H1 (cell line): ENCODE measurements around the gene AEBP1. TPM values are rescaled to one million over a fixed set of nuclear protein-coding genes. Genes with fewer than 3 reads are reported as not detected.
A peak's percentile ranks its signal among the peaks of the same experiment; 100 is the strongest.

ENCODE experiments used
- CTCF ChIA-PET: fragments of 300-600 bp; sonication (Branson Sonifier 250); formaldehyde crosslinking; loops from one replicate; lab custom pipeline; 2021; ENCODE audit not compliant: partially characterized antibody; lab: Charles Lee
- POLR2A ChIA-PET: fragments of 300-600 bp; sonication (Branson Sonifier 250); formaldehyde crosslinking; loops from one replicate; lab custom pipeline; 2021; ENCODE audit warnings: inconsistent platforms; ENCODE audit not compliant: partially characterized antibody; lab: Charles Lee
- DNase-seq, 2 experiments: peaks; one replicate each; pipeline versions ENCODE4 v3.0.0 to v3.0.0-alpha.2; 2010 to 2022; ENCODE audit warnings: low spot score in 2 of 2, low read depth in 1 of 2, mixed read lengths in 1 of 2
- FAIRE-seq: peaks from 2 replicates; lab custom pipeline; 2011; peaks lifted over from hg19 to GRCh38; lab: Jason Lieb, UNC
- H2AFZ ChIP-seq: 2 replicates; pipeline ENCODE4 v1.8.1; 2012; ENCODE audit warnings: low read length, inconsistent platforms
- H2AK5ac ChIP-seq: 2 replicates; pipeline ENCODE4 v1.6.1; 2013; ENCODE audit warnings: low read depth, low read length
- H2BK120ac ChIP-seq: replicated peaks from 2 replicates; pipeline ENCODE3; 2013; ENCODE audit warnings: low read depth, low read length, inconsistent platforms
- H2BK12ac ChIP-seq: 2 replicates; pipeline ENCODE4 v1.6.1; 2013; ENCODE audit warnings: low read depth, low read length
- H2BK15ac ChIP-seq: 2 replicates; pipeline ENCODE4 v1.6.1; 2013; ENCODE audit warnings: low read length
- H2BK20ac ChIP-seq: 2 replicates; pipeline ENCODE4 v1.6.1; 2013; ENCODE audit warnings: low read length
- H2BK5ac ChIP-seq: 2 replicates; pipeline ENCODE4 v1.6.1; 2013; ENCODE audit warnings: low read depth, low read length
- H3K14ac ChIP-seq: 2 replicates; pipeline ENCODE4 v1.6.1; 2013; ENCODE audit warnings: inconsistent platforms; ENCODE audit not compliant: insufficient read length
- H3K18ac ChIP-seq: 2 replicates; pipeline ENCODE4 v1.6.1; 2013; ENCODE audit warnings: low read length; ENCODE audit errors: extremely low read depth
- H3K23ac ChIP-seq: 2 replicates; pipeline ENCODE4 v1.6.1; 2013; ENCODE audit warnings: inconsistent platforms; ENCODE audit not compliant: insufficient read length
- H3K23me2 ChIP-seq: 2 replicates; pipeline ENCODE4 v1.6.1; 2013; ENCODE audit warnings: low read depth, low read length
- H3K27ac ChIP-seq: 2 replicates; pipeline ENCODE4 v1.6.1; 2011; ENCODE audit warnings: low read depth, low read length, inconsistent platforms
- H3K27me3 ChIP-seq, 4 experiments: replicated peaks in 1 of 4; 1 replicate in 1 of 4; 2 replicates in 3 of 4; pipeline versions ENCODE4 v1.6.1 to v1.8.1; 2011 to 2013; ENCODE audit warnings: low read length in 3 of 4, mild to moderate bottlenecking in 3 of 4, inconsistent platforms in 2 of 4, mixed read lengths in 2 of 4, moderate library complexity in 1 of 4; ENCODE audit not compliant: control insufficient read depth in 3 of 4, insufficient read depth in 3 of 4; ENCODE audit errors: extremely low read depth in 1 of 4
- H3K36me3 ChIP-seq, 4 experiments: 2 replicates each; pipeline versions ENCODE4 v1.6.1 to v1.8.1; 2011 to 2013; ENCODE audit warnings: mild to moderate bottlenecking in 4 of 4, low read length in 3 of 4, moderate library complexity in 2 of 4, control low read depth in 1 of 4, inconsistent platforms in 1 of 4; ENCODE audit not compliant: insufficient read depth in 4 of 4, control insufficient read depth in 2 of 4
- H3K4ac ChIP-seq: replicated peaks from 2 replicates; pipeline ENCODE3; 2013; ENCODE audit warnings: low read length, low read depth, mixed read lengths, inconsistent platforms; ENCODE audit not compliant: insufficient read length
- H3K4me1 ChIP-seq, 4 experiments: replicated peaks in 1 of 4; 1 replicate in 1 of 4; 2 replicates in 3 of 4; pipeline versions ENCODE4 v1.6.1 to v1.8.1; 2011 to 2013; ENCODE audit warnings: low read length in 3 of 4, inconsistent platforms in 2 of 4, mixed read lengths in 1 of 4; ENCODE audit not compliant: insufficient read depth in 4 of 4, control insufficient read depth in 3 of 4
- H3K4me2 ChIP-seq, 2 experiments: 2 replicates each; pipeline versions ENCODE4 v1.6.1 to v1.8.1; 2011 to 2013; ENCODE audit warnings: low read depth in 2 of 2, low read length in 2 of 2, control low read depth in 1 of 2, inconsistent platforms in 1 of 2, mild to moderate bottlenecking in 1 of 2; ENCODE audit not compliant: insufficient read depth in 1 of 2
- H3K4me3 ChIP-seq, 4 experiments: fragments of 200-600, 300-600 bp in 1 of 4; sonication (generic), shearing (Covaris generic), sonication (Bioruptor Twin) in 1 of 4; 2 replicates each; pipeline versions ENCODE4 v1.5.1 to v1.8.1; 2011 to 2016; ENCODE audit warnings: low read length in 4 of 4, low read depth in 3 of 4, control low read depth in 2 of 4, inconsistent platforms in 2 of 4, mild to moderate bottlenecking in 2 of 4, mixed read lengths in 1 of 4, moderate library complexity in 1 of 4; ENCODE audit not compliant: insufficient read depth in 2 of 4; ENCODE audit errors: extremely low read depth in 1 of 4
- H3K56ac ChIP-seq: replicated peaks from 2 replicates; pipeline ENCODE3; 2013; ENCODE audit warnings: low read depth, mild to moderate bottlenecking, mixed read lengths, low read length, inconsistent platforms; ENCODE audit not compliant: insufficient read length
- H3K79me1 ChIP-seq: 2 replicates; pipeline ENCODE4 v1.6.1; 2013; ENCODE audit warnings: low read depth, low read length, control low read depth
- H3K79me2 ChIP-seq, 2 experiments: 2 replicates each; pipeline versions ENCODE4 v1.6.1 to v1.8.1; 2012 to 2013; ENCODE audit warnings: low read length in 2 of 2, mild to moderate bottlenecking in 2 of 2, inconsistent platforms in 1 of 2; ENCODE audit not compliant: insufficient read depth in 2 of 2, control insufficient read depth in 1 of 2
- H3K9ac ChIP-seq, 4 experiments: replicated peaks in 1 of 4; 1 replicate in 1 of 4; 2 replicates in 3 of 4; pipeline versions ENCODE4 v1.6.1 to v1.8.1; 2011 to 2013; ENCODE audit warnings: low read depth in 3 of 4, low read length in 3 of 4, control low read depth in 2 of 4, mild to moderate bottlenecking in 2 of 4, moderate library complexity in 2 of 4, inconsistent platforms in 1 of 4; ENCODE audit errors: extremely low read depth in 1 of 4
- H3K9me3 ChIP-seq, 2 experiments: 2 replicates each; pipeline versions ENCODE4 v1.6.1 to v1.8.1; 2012 to 2013; ENCODE audit warnings: mild to moderate bottlenecking in 2 of 2, moderate library complexity in 2 of 2, control low read depth in 1 of 2, inconsistent platforms in 1 of 2, low read depth in 1 of 2, low read length in 1 of 2, mixed read lengths in 1 of 2; ENCODE audit not compliant: insufficient read depth in 2 of 2
- H4K20me1 ChIP-seq, 2 experiments: replicated peaks in 1 of 2; 2 replicates each; pipeline versions ENCODE3 to v1.8.1; 2011 to 2013; ENCODE audit warnings: inconsistent platforms in 2 of 2, low read length in 2 of 2, mild to moderate bottlenecking in 1 of 2; ENCODE audit not compliant: insufficient read depth in 2 of 2, control insufficient read depth in 1 of 2
- H4K5ac ChIP-seq: 2 replicates; pipeline ENCODE4 v1.6.1; 2013; ENCODE audit warnings: low read length, low read depth, mixed read lengths, inconsistent platforms; ENCODE audit not compliant: insufficient read length
- H4K8ac ChIP-seq: 2 replicates; pipeline ENCODE4 v1.8.0; 2013; ENCODE audit warnings: mild to moderate bottlenecking, moderate library complexity, low read length, inconsistent platforms; ENCODE audit not compliant: insufficient read depth; ENCODE audit errors: extremely low read depth
- H4K91ac ChIP-seq: replicated peaks from 2 replicates; pipeline ENCODE3; 2013; ENCODE audit warnings: low read length, mixed read lengths, inconsistent platforms; ENCODE audit not compliant: insufficient read length
- ASH2L ChIP-seq: fragments of 200-600, 300-600 bp; sonication (generic); IDR thresholded peaks from one replicate; pipeline ENCODE4 v1.7.1; 2017; ENCODE audit warnings: low read length
- CREB1 ChIP-seq: IDR thresholded peaks from 2 replicates; pipeline ENCODE4 v1.6.1; 2012; ENCODE audit warnings: inconsistent platforms
- E2F6 ChIP-seq: IDR thresholded peaks from 2 replicates; pipeline ENCODE4 v1.6.1; 2012; ENCODE audit warnings: inconsistent platforms
- GTF2F1 ChIP-seq: IDR thresholded peaks from 2 replicates; pipeline ENCODE4 v1.6.1; 2012; ENCODE audit warnings: low read depth, low read length, improper control_type of control experiment, borderline replicate concordance
- HDAC2 ChIP-seq, 2 experiments: fragments of 300-600 bp in 1 of 2; sonication (generic) in 1 of 2; IDR thresholded peaks; 2 replicates each; pipeline ENCODE4 v1.6.1; 2011 to 2012; ENCODE audit warnings: low read depth in 2 of 2, low read length in 2 of 2, mild to moderate bottlenecking in 2 of 2, moderate library complexity in 2 of 2, borderline replicate concordance in 1 of 2, inconsistent platforms in 1 of 2
- KDM1A ChIP-seq: fragments of 200-600, 300-600 bp; sonication (generic); IDR thresholded peaks from 2 replicates; pipeline ENCODE4 v1.7.1; 2016; ENCODE audit warnings: mild to moderate bottlenecking, low read length, borderline replicate concordance
- KDM4A ChIP-seq: IDR thresholded peaks from one replicate; pipeline ENCODE4 v1.7.1; 2012; ENCODE audit warnings: low read depth, mild to moderate bottlenecking, moderate library complexity, low read length, inconsistent platforms; ENCODE audit not compliant: severe bottlenecking
- MAX ChIP-seq: IDR thresholded peaks from 2 replicates; pipeline ENCODE4 v1.6.1; 2012; ENCODE audit warnings: inconsistent platforms
- NRF1 ChIP-seq: IDR thresholded peaks from 2 replicates; pipeline ENCODE4 v1.6.1; 2011; ENCODE audit warnings: mild to moderate bottlenecking, low read depth, low read length, improper control_type of control experiment
- RXRA ChIP-seq: IDR thresholded peaks from 2 replicates; pipeline ENCODE4 v1.6.1; 2011; ENCODE audit warnings: low read depth, mild to moderate bottlenecking, low read length, moderate library complexity; ENCODE audit not compliant: insufficient read depth
- SUZ12 ChIP-seq: fragments of 200-600 bp; sonication (generic); IDR thresholded peaks from 2 replicates; pipeline ENCODE4 v1.6.1; 2012; ENCODE audit warnings: mild to moderate bottlenecking, inconsistent platforms, low read length, moderate library complexity, mixed read lengths
- WGBS, 2 experiments: shearing (Covaris generic) in 1 of 2; methylation state at CpG; one replicate each; pipeline versions ENCODE4 v1.1.6 to v1.1.7; 2013 to 2015; ENCODE audit warnings: low lambda C conversion rate in 2 of 2, mixed read lengths in 2 of 2, inconsistent platforms in 1 of 2, low coverage in 1 of 2, missing lambda C conversion rate in 1 of 2; ENCODE audit not compliant: insufficient replicate concordance in 2 of 2, insufficient coverage in 1 of 2, insufficient read length in 1 of 2; ENCODE audit errors: extremely low coverage in 1 of 2, missing lambda C conversion rate in 1 of 2; 5-methylcytosine and 5-hydroxymethylcytosine counted together
- polyA plus RNA-seq, 7 experiments: library from polyadenylated mRNA; depleted of rRNA in 3 of 7; stranded (reverse) in 5 of 7; unstranded in 2 of 7; fragments of >200 nt in 5 of 7; fragments of 200-250 nt in 2 of 7; gene quantifications; 1 replicate in 5 of 7; 2 replicates in 1 of 7; 4 replicates in 1 of 7; pipeline versions ENCODE4 v1.2.1 to v1.2.3, GENCODE V29; 2011 to 2013; ENCODE audit warnings: missing spikeins in 2 of 7, mixed read lengths in 2 of 7
- total RNA-seq: library from RNA; stranded (reverse); fragmentation: NEBNext Ultra II Directional; extraction: Animal tissue kit (Norgen Biotek cat#: 25700); gene quantifications from 2 replicates; pipeline ENCODE4 v1.2.1, GENCODE V29; 2021

The AEBP1 gene
- total and polyA plus RNA-seq, 2 of the 8 experiments (the other 6 are each of a cell fraction or from before 2014, with no cell fraction given) = 10.4 to 41.2 TPM

DNA sequence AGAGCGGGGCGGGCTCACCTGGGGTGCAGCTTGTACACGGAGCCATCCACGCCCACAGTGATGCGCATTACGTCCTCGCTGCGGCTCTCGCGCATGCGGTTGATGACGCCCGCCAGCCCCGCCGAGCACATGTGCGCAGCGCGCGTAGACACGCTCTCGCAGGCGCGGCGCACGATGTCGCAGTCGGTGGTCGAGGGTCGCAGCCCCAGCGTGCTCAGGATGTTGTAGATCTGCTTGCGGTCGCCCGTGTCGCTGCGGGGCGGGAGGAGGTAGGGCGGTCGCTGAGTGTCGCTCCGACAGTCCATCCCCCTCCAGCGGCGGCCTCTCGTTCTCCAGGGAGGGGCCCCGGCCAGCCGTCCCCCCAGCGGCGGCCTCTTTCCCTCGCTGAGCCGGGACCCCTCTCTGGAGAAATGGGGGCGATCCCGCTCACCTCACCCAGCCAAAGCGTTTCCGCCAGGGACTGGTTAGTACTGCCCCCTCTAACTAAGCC is 41.4 kb downstream of the AEBP1 start:
- Histone ChIP-seq H2AFZ (peak overlapping the region; percentile 92; the same call in 1 of the 2 replicates), H3K27ac (no peak overlapping the region), H4K8ac (no peak overlapping the region; the same call in 1 of the 2 replicates), H4K5ac (no peak overlapping the region), H2BK12ac (peak overlapping the region; percentile 53; the same call in 1 of the 2 replicates), H4K20me1 (no peaks in the 10 kb centered on the region), H3K56ac (no peak overlapping the region), H3K4me1 (peaks cover 0 to 20% (median 8%) of the 10 kb centered on the region in 4 experiments; a peak in 4 of 7 replicates), H2BK5ac (no peak overlapping the region), H2BK15ac (no peak overlapping the region), H3K18ac (no peak overlapping the region; the same call in 1 of the 2 replicates), H3K23me2 (peaks cover 8% of the 10 kb centered on the region; the same call in 1 of the 2 replicates), H3K14ac (no peak overlapping the region), H3K4me2 (peak overlapping the region; percentile 67 to 89), H3K79me2 (no peaks in the 10 kb centered on the region), H3K27me3 (peaks cover 13 to 27% (median 22%) of the 10 kb centered on the region in 4 experiments), H3K79me1 (no peaks in the 10 kb centered on the region), H3K4me3 (peak overlapping the region; percentile 12 to 68 (median 33)), H3K9me3 (no peaks in the 10 kb centered on the region), H3K23ac (no peak overlapping the region), H2BK120ac (no peak overlapping the region), H3K36me3 (no peaks in the 10 kb centered on the region), H3K4ac (no peak overlapping the region), H4K91ac (peak overlapping the region; percentile 51), H2BK20ac (no peak overlapping the region), H2AK5ac (no peak overlapping the region), H3K9ac (no peak overlapping the region)
- ChIA-PET CTCF (interaction anchor here (0.9 to 4.5 kb wide), 4 partner anchors 8 to 420 kb away, joined by 3 to 27 read pairs (median 4); no protein-coding TSS in a partner anchor), POLR2A (interaction anchor here (0.7 to 0.8 kb wide), 2 partner anchors 18 to 23 kb away, joined by 3 read pairs; partner anchors contain the start of gene POLD2)
- DNase-seq (peak in 1 of 2 experiments; percentile 68), FAIRE-seq (no peak)
- 15% methylated on average over 45 of the region's 53 CpGs; no CpG with 5 or more reads in 1 of the 2 experiments for WGBS, 2 experiments
- TF ChIP-seq RXRA (no peak), HDAC2 (IDR thresholded peaks at IDR 0.05; ENCODE audit: borderline replicate concordance in 1 of 2, low read depth in 2 of 2, low read length in 2 of 2) (peak in 1 of 2 experiments; percentile 63; a peak in 1 of 4 replicates), KDM1A (no peak), ASH2L (peak; percentile 52), KDM4A (peak; percentile 99), MAX (peak; percentile 100), NRF1 (peak; percentile 36), GTF2F1 (peak; percentile 39; the same call in 1 of the 2 replicates), SUZ12 (peak; percentile 50; the same call in 1 of the 2 replicates), E2F6 (peak; percentile 100), CREB1 (peak; percentile 84)
